ENCODE results near the gene UBR4. TPM values are rescaled to one million over a fixed set of nuclear protein-coding genes. Genes with fewer than 3 reads are reported as not detected.

The UBR4 gene
- total RNA-seq, 1 donor from 2014 or later, result 66.1 TPM

DNA sequence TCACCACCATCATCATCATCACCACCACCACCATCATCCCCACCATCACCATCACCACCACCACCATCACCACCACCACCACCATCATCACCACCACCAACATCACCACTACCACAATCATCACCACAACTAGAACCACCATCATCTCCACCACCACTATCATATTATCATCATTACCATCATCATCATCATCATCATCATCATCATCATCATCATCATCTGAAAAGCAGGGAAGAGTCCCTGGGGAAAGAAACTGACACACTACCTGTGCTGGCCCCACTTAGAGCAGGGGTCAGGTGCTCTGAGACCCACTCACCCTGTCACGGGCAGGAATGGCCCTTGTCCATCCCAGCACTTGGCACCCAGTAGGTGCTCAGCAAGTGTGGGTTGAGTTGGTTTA lies 148.7 kb downstream of the UBR4 start:
- DNase-seq (ENCODE audit: low read depth), result no peak
- TF ChIP-seq, protein P1, sequence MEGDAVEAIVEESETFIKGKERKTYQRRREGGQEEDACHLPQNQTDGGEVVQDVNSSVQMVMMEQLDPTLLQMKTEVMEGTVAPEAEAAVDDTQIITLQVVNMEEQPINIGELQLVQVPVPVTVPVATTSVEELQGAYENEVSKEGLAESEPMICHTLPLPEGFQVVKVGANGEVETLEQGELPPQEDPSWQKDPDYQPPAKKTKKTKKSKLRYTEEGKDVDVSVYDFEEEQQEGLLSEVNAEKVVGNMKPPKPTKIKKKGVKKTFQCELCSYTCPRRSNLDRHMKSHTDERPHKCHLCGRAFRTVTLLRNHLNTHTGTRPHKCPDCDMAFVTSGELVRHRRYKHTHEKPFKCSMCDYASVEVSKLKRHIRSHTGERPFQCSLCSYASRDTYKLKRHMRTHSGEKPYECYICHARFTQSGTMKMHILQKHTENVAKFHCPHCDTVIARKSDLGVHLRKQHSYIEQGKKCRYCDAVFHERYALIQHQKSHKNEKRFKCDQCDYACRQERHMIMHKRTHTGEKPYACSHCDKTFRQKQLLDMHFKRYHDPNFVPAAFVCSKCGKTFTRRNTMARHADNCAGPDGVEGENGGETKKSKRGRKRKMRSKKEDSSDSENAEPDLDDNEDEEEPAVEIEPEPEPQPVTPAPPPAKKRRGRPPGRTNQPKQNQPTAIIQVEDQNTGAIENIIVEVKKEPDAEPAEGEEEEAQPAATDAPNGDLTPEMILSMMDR (IDR thresholded peaks at IDR 0.05; ENCODE audit: insufficient read depth, low read length, severe bottlenecking), result no peak
- H3K4me3 ChIP-seq (ENCODE audit: low read depth, low read length), result no peak overlapping the region
- H3K27me3 ChIP-seq (ENCODE audit: control insufficient read depth, insufficient read depth, low read length), result peaks cover 3% of the 10 kb centered on the region
- no peaks in the 10 kb centered on the region for H3K36me3 ChIP-seq (ENCODE audit: control insufficient read depth, insufficient read depth, low read length)
- FAIRE-seq, result no peak

DNA sequence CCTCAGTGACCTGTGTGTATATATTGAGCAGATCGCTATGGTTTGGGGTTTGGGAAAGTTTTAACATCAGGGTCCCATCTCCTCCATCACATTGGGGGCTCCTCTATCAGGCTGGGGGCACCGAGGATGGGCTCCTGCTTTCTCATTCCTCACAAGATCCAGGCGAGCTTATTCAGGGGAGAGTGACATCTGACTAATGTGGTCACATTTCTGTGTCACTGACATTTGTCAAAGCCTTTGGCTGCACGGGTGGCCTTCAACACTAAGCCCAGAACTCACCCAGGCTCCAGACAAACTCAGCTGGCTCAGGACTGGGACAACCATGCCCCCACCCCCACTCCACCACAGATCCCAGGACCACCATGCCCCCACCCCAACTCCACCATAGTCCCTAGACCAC lies 150.3 kb downstream of the UBR4 start:
- no peak for FAIRE-seq

DNA sequence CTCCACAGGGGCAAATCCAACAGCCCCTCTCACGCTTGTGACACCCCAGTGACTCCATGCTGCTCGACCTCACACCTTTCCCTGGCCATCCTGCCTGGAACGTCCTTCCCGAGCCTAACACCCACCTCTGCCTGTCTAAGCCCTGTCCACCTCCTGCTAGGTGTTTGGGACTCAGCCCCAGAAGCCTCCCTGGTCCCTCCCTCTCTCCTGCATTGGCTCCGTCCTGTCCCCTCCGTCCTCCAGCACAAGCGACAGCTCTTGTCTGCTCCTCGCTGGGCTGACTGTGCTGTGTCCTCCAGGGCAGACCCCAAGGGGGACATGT lies 151.6 kb downstream of the UBR4 start:
- Histone ChIP-seq H3K36me3 (ENCODE audit: control insufficient read depth, insufficient read depth, low read length) (no peaks in the 10 kb centered on the region), H3K4me3 (ENCODE audit: low read depth, low read length) (no peak overlapping the region), H3K27me3 (ENCODE audit: control insufficient read depth, insufficient read depth, low read length) (peaks cover 9% of the 10 kb centered on the region)
- DNase-seq (ENCODE audit: low read depth) (no peak), FAIRE-seq (no peak)
- TF ChIP-seq, protein P1 (IDR thresholded peaks at IDR 0.05; ENCODE audit: insufficient read depth, low read length, severe bottlenecking), result no peak

More for the DNA sequence above, 150.3 kb downstream of the UBR4 start:
- H3K36me3 ChIP-seq (ENCODE audit: control insufficient read depth, insufficient read depth, low read length), result no peaks in the 10 kb centered on the region
- H3K4me3 ChIP-seq (ENCODE audit: low read depth, low read length), result no peak overlapping the region
- TF ChIP-seq, protein P1 (IDR thresholded peaks at IDR 0.05; ENCODE audit: insufficient read depth, low read length, severe bottlenecking), result no peak
- DNase-seq (ENCODE audit: low read depth), result no peak
- peaks cover 4% of the 10 kb centered on the region for H3K27me3 ChIP-seq (ENCODE audit: control insufficient read depth, insufficient read depth, low read length)

DNA sequence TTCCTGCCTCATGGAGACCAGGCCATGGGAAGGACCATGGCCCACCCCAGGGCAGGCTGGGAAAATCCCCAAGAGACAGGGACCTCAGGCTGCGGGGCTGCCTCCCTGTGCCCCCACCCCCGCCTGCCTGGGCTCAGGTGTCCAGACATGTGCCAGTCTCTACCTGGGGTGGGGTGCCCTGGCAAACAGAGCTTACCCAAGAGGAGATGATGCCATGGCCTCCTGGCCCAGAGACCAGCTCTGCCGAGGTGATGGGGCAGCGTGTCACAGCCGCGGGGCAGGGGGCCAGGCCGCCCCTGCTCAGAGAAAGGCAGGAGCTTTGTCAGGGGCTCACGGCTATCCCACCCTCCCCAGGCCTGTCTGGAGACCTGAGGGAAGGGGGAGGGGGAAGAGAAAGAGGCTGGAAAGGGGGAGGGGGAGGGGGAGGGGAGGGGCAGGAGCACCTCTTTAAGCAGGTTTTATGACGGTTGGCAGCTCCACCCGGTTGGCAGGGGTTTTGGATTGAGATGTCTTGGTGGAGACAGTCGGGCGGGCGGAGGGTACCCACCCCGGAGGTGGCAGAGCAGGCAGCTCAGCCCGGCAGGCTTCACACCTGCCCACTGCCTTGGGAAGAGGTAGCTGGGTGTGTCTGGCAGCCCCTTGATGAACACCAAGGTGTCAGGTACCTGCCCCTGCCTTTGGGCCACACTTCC lies 152.1 kb downstream of the UBR4 start:
- no peak for DNase-seq (ENCODE audit: low read depth)
- Histone ChIP-seq H3K4me3 (ENCODE audit: low read depth, low read length) (no peak overlapping the region), H3K36me3 (ENCODE audit: control insufficient read depth, insufficient read depth, low read length) (no peaks in the 10 kb centered on the region), H3K27me3 (ENCODE audit: control insufficient read depth, insufficient read depth, low read length) (peaks cover 10% of the 10 kb centered on the region)
- TF ChIP-seq, protein P1 (IDR thresholded peaks at IDR 0.05; ENCODE audit: insufficient read depth, low read length, severe bottlenecking), result no peak
- FAIRE-seq, result no peak

DNA sequence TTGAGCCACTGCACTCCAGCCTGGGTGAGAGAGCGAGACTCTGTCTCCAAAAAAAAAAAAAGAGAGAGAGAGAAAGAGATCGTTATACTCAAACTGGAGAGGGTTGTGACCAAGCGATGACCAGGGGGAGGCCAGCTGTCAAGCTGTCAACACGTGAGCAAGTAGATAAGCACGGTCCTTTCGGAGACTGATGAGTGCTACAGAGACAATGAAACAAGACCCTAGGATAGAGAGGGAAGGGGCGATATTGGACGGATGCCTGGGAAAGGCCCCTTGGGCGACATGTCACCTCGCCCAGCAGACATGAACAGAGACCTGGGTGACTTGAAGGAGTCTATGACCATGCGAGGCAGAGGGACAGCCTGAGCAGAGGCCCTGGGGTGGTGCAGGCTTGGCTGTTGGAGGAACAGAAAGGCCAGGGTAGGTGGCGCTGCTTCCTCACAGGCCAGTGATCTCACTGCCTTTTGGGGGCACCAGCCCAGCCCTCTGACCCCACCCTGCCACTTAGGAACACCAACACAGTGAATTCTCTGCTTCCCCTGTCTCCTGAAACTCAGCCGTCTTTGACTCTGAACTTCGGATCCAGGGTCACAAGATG lies 152.8 kb downstream of the UBR4 start:
- no peak overlapping the region for H3K4me3 ChIP-seq (ENCODE audit: low read depth, low read length)
- TF ChIP-seq, protein P1 (IDR thresholded peaks at IDR 0.05; ENCODE audit: insufficient read depth, low read length, severe bottlenecking), result no peak
- FAIRE-seq, result no peak

DNA sequence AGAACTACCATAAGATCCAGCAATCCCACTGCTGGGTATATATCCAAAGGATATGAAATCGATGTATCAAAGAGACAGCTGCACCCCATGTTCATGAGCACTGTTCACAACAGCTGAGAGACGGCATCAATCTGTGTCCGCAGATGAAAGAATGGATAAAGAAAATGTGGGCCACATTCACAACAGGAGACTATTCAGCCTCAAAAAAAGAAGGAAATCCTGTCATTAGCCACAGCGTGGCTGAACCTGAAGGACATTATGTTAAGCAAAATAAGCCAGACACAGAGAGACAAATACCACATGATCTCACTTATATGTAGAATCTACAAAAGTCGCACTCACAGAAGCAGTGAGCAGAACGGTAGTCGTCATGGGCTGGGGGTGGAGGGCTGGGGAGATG lies 154.4 kb downstream of the UBR4 start:
- Histone ChIP-seq H3K27me3 (ENCODE audit: control insufficient read depth, insufficient read depth, low read length) (peaks cover 13% of the 10 kb centered on the region), H3K4me3 (ENCODE audit: low read depth, low read length) (no peak overlapping the region), H3K36me3 (ENCODE audit: control insufficient read depth, insufficient read depth, low read length) (no peaks in the 10 kb centered on the region)
- FAIRE-seq, result no peak
- TF ChIP-seq, protein P1 (IDR thresholded peaks at IDR 0.05; ENCODE audit: insufficient read depth, low read length, severe bottlenecking), result no peak
- no peak for DNase-seq (ENCODE audit: low read depth)

More for the DNA sequence above, 152.8 kb downstream of the UBR4 start:
- H3K36me3 ChIP-seq (ENCODE audit: control insufficient read depth, insufficient read depth, low read length), result no peaks in the 10 kb centered on the region
- no peak for DNase-seq (ENCODE audit: low read depth)
- H3K27me3 ChIP-seq (ENCODE audit: control insufficient read depth, insufficient read depth, low read length), result peaks cover 13% of the 10 kb centered on the region
